GM23248 (cell line): ENCODE data around the gene TULP3. TPM values are rescaled to one million over a fixed set of nuclear protein-coding genes. Genes with fewer than 3 reads are reported as not detected.

Experiments used
- DNase-seq: peaks from one replicate; pipeline ENCODE4 v3.0.0-alpha.2; 2015
- H2AFZ ChIP-seq: fragments of 200-600 bp; sonication (generic); 2 replicates; pipeline ENCODE4 v1.6.1; 2016; ENCODE audit warnings: antibody characterized with exemption
- H3F3A ChIP-seq: fragments of 200-600 bp; sonication (generic); 2 replicates; pipeline ENCODE4 v1.6.1; 2016; ENCODE audit warnings: mild to moderate bottlenecking, antibody characterized with exemption, mixed run types; ENCODE audit not compliant: insufficient read depth
- H3K27ac ChIP-seq: fragments of 200-600 bp; sonication (generic); 2 replicates; pipeline ENCODE4 v1.5.1; 2016; ENCODE audit warnings: mild to moderate bottlenecking
- H3K27me3 ChIP-seq: fragments of 200-600 bp; sonication (generic); replicated peaks from 2 replicates; pipeline ENCODE4 v1.6.1; 2016; ENCODE audit warnings: mild to moderate bottlenecking; ENCODE audit not compliant: insufficient read depth
- H3K36me3 ChIP-seq: fragments of 200-600 bp; sonication (generic); 2 replicates; pipeline ENCODE4 v1.6.1; 2016; ENCODE audit warnings: low read depth, mild to moderate bottlenecking
- H3K4me1 ChIP-seq: fragments of 200-600 bp; sonication (generic); 2 replicates; pipeline ENCODE4 v1.6.1; 2016; ENCODE audit warnings: mild to moderate bottlenecking; ENCODE audit not compliant: insufficient read depth
- H3K4me2 ChIP-seq: fragments of 200-600 bp; sonication (generic); one replicate; pipeline ENCODE4 v1.6.1; 2016; ENCODE audit warnings: mild to moderate bottlenecking; ENCODE audit not compliant: unreplicated experiment
- H3K4me3 ChIP-seq: fragments of 200-600 bp; sonication (generic); 2 replicates; pipeline ENCODE4 v1.5.1; 2016; ENCODE audit warnings: mild to moderate bottlenecking
- H3K79me2 ChIP-seq: fragments of 200-600 bp; sonication (generic); 2 replicates; pipeline ENCODE4 v1.6.1; 2016; ENCODE audit warnings: mild to moderate bottlenecking; ENCODE audit not compliant: insufficient read depth
- H3K9ac ChIP-seq: fragments of 200-600 bp; sonication (generic); 2 replicates; pipeline ENCODE4 v1.6.1; 2016; ENCODE audit warnings: mild to moderate bottlenecking
- H3K9me2 ChIP-seq: fragments of 200-600 bp; sonication (generic); 2 replicates; pipeline ENCODE4 v1.6.1; 2016; ENCODE audit warnings: mixed run types, mild to moderate bottlenecking, moderate library complexity; ENCODE audit not compliant: insufficient read depth
- H3K9me3 ChIP-seq: fragments of 200-600 bp; sonication (generic); one replicate; pipeline ENCODE4 v1.6.1; 2017; ENCODE audit warnings: low read depth
- H4K20me1 ChIP-seq: fragments of 200-600 bp; sonication (generic); 2 replicates; pipeline ENCODE4 v1.6.0; 2016; ENCODE audit not compliant: insufficient read depth
- EZH2 ChIP-seq: fragments of 200-600 bp; sonication (generic); IDR thresholded peaks from 2 replicates; pipeline ENCODE4 v1.6.1; 2018; ENCODE audit warnings: antibody characterized with exemption, mild to moderate bottlenecking; ENCODE audit not compliant: insufficient read depth, poor library complexity, severe bottlenecking
- EZH2phosphoT487 ChIP-seq: fragments of 200-600 bp; sonication (generic); IDR thresholded peaks from 2 replicates; pipeline ENCODE4 v1.6.1; 2018; ENCODE audit warnings: antibody characterized with exemption, moderate library complexity, mild to moderate bottlenecking, low read depth; ENCODE audit not compliant: insufficient read depth
- WGBS, 2 experiments: methylation state at CpG; one replicate each; pipeline ENCODE4 v1.1.6; 2015 to 2017; ENCODE audit warnings: low lambda C conversion rate in 2 of 2, low coverage in 1 of 2; ENCODE audit errors: missing lambda C conversion rate in 2 of 2; 5-methylcytosine and 5-hydroxymethylcytosine counted together
- in situ Hi-C: fragments of 300-500 bp; cut with MboI; formaldehyde crosslinking; loops from 2 replicates; pipeline ENCODE4 v1.15.0; 2020
- polyA plus RNA-seq: library from polyadenylated mRNA; unstranded; fragments of >200 nt; fragmentation: Nextera tagmentation; extraction: Ambion mirVana; gene quantifications from 2 replicates; pipeline ENCODE4 v1.2.1, GENCODE V29; 2016
- total RNA-seq: library from RNA; depleted of rRNA; stranded (reverse); fragments of >200 nt; shearing (Covaris generic); gene quantifications from 2 replicates; pipeline ENCODE4 v1.2.3, GENCODE V29; 2014

TULP3 gene
- total and polyA plus RNA-seq, 2 experiments from 2014 or later: 42.6 to 47.0 TPM

- DNase-seq: no peak
- in situ Hi-C loops: no loop called here
- Histone ChIP-seq H3K27me3 (no peaks in the 10 kb centered on the region), H3K27ac (no peak overlapping the region), H3K4me2 (no peak overlapping the region), H3K4me1 (no peaks in the 10 kb centered on the region), H3K9ac (no peak overlapping the region), H3K36me3 (no peaks in the 10 kb centered on the region), H4K20me1 (no peaks in the 10 kb centered on the region), H3K79me2 (no peaks in the 10 kb centered on the region), H3F3A (no peaks in the 10 kb centered on the region), H3K9me3 (no peaks in the 10 kb centered on the region), H3K4me3 (no peak overlapping the region), H2AFZ (no peak overlapping the region), H3K9me2 (no peaks in the 10 kb centered on the region)
- WGBS, 2 experiments: 82 to 93% methylated on average over 7 of the region's 7 CpGs
- TF ChIP-seq EZH2 (no peak), EZH2phosphoT487 (no peak)
These were observed 35.1 kb upstream of the TULP3 start for GRCh38 chr12:2855546-2855945.

- WGBS, 2 experiments: 82 to 88% methylated on average over 3 of the region's 3 CpGs
- in situ Hi-C loops: no loop called here
- Histone ChIP-seq H3K4me2 (no peak overlapping the region), H3K36me3 (no peaks in the 10 kb centered on the region), H3K27me3 (no peaks in the 10 kb centered on the region), H3K4me3 (no peak overlapping the region), H4K20me1 (no peaks in the 10 kb centered on the region), H3K9me3 (no peaks in the 10 kb centered on the region), H3K79me2 (no peaks in the 10 kb centered on the region), H3K27ac (no peak overlapping the region), H3K9me2 (no peaks in the 10 kb centered on the region), H3K9ac (no peak overlapping the region), H2AFZ (no peak overlapping the region), H3F3A (no peaks in the 10 kb centered on the region), H3K4me1 (no peaks in the 10 kb centered on the region)
- DNase-seq: peak; percentile 14
- TF ChIP-seq EZH2phosphoT487 (no peak), EZH2 (no peak)
These were observed 34.6 kb upstream of the TULP3 start for GRCh38 chr12:2856051-2856450.

- Histone ChIP-seq H3K9ac (no peak within 1 kb of the TSS), H3K9me2 (no peaks in the 10 kb centered on the region), H3K4me2 (no peak within 1 kb of the TSS), H3K36me3 (no peaks in the 10 kb centered on the region), H3F3A (no peaks in the 10 kb centered on the region), H4K20me1 (no peaks in the 10 kb centered on the region), H2AFZ (no peak within 1 kb of the TSS), H3K27me3 (no peaks in the 10 kb centered on the region), H3K79me2 (no peaks in the 10 kb centered on the region), H3K9me3 (no peaks in the 10 kb centered on the region), H3K4me3 (no peak within 1 kb of the TSS), H3K27ac (no peak within 1 kb of the TSS), H3K4me1 (no peaks in the 10 kb centered on the region)
- DNase-seq: no peak
- in situ Hi-C loops: no loop called here
- WGBS, 2 experiments: 83 to 87% methylated on average over 3 of the region's 3 CpGs
- no peak for TF ChIP-seq EZH2phosphoT487
- no peak for TF ChIP-seq EZH2
These were observed 33.7 kb upstream of the TULP3 start, which contains the start of gene TEX52 for GRCh38 chr12:2857021-2857431. Gene TEX52, minus strand, starts transcription at chr12:2857039. Its CDS starts 13 bp downstream, at chr12:2857026.

GRCh38 chr12:2857576-2857975 is 33.1 kb upstream of the TULP3 start:
- DNase-seq: no peak
- H3K4me1 ChIP-seq: no peaks in the 10 kb centered on the region
- H3K4me3 ChIP-seq: no peak overlapping the region
- no peaks in the 10 kb centered on the region for H4K20me1 ChIP-seq
- 94 to 96% methylated on average over 7 of the region's 7 CpGs for WGBS, 2 experiments
- no peaks in the 10 kb centered on the region for H3K27me3 ChIP-seq
- no peak overlapping the region for H2AFZ ChIP-seq
- in situ Hi-C loops: no loop called here
- no peaks in the 10 kb centered on the region for H3K9me3 ChIP-seq
- H3K27ac ChIP-seq: no peak overlapping the region
- no peak overlapping the region for H3K4me2 ChIP-seq
- H3K9me2 ChIP-seq: no peaks in the 10 kb centered on the region
- H3K9ac ChIP-seq: no peak overlapping the region
- no peaks in the 10 kb centered on the region for H3F3A ChIP-seq
- no peaks in the 10 kb centered on the region for H3K36me3 ChIP-seq
- no peaks in the 10 kb centered on the region for H3K79me2 ChIP-seq
- TF ChIP-seq EZH2phosphoT487 (no peak), EZH2 (no peak)

- no peaks in the 10 kb centered on the region for H3K9me3 ChIP-seq
- no peak overlapping the region for H3K9ac ChIP-seq
- H3F3A ChIP-seq: no peaks in the 10 kb centered on the region
- H3K4me3 ChIP-seq: no peak overlapping the region
- in situ Hi-C loops: no loop called here
- no peaks in the 10 kb centered on the region for H4K20me1 ChIP-seq
- no peak for DNase-seq
- H3K4me2 ChIP-seq: no peak overlapping the region
- WGBS, 2 experiments: 85 to 86% methylated on average over 2 of the region's 2 CpGs
- no peaks in the 10 kb centered on the region for H3K9me2 ChIP-seq
- H2AFZ ChIP-seq: no peak overlapping the region
- TF ChIP-seq EZH2 (no peak), EZH2phosphoT487 (no peak)
- H3K36me3 ChIP-seq: no peaks in the 10 kb centered on the region
- H3K79me2 ChIP-seq: no peaks in the 10 kb centered on the region
- H3K27ac ChIP-seq: no peak overlapping the region
- no peaks in the 10 kb centered on the region for H3K4me1 ChIP-seq
- no peaks in the 10 kb centered on the region for H3K27me3 ChIP-seq
These were observed 32.4 kb upstream of the TULP3 start for GRCh38 chr12:2858334-2858733.
